Measurements from ENCODE around the gene GPR45. TPM values are rescaled to one million over a fixed set of nuclear protein-coding genes. Genes with fewer than 3 reads are reported as not detected.
A peak's percentile ranks its signal among the peaks of the same experiment; 100 is the strongest.

Gene GPR45
- total RNA-seq, 2 donors from 2014 or later: not detected

- no peaks in the 10 kb centered on the region for H3K9me3 ChIP-seq
- no peak overlapping the region for H3K27ac ChIP-seq
- H3K27me3 ChIP-seq: no peaks in the 10 kb centered on the region
- TF ChIP-seq, protein P1, sequence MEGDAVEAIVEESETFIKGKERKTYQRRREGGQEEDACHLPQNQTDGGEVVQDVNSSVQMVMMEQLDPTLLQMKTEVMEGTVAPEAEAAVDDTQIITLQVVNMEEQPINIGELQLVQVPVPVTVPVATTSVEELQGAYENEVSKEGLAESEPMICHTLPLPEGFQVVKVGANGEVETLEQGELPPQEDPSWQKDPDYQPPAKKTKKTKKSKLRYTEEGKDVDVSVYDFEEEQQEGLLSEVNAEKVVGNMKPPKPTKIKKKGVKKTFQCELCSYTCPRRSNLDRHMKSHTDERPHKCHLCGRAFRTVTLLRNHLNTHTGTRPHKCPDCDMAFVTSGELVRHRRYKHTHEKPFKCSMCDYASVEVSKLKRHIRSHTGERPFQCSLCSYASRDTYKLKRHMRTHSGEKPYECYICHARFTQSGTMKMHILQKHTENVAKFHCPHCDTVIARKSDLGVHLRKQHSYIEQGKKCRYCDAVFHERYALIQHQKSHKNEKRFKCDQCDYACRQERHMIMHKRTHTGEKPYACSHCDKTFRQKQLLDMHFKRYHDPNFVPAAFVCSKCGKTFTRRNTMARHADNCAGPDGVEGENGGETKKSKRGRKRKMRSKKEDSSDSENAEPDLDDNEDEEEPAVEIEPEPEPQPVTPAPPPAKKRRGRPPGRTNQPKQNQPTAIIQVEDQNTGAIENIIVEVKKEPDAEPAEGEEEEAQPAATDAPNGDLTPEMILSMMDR (IDR thresholded peaks at IDR 0.05): no peak
- no peaks in the 10 kb centered on the region for H3K4me1 ChIP-seq
- H3K4me3 ChIP-seq: no peak overlapping the region
- no peaks in the 10 kb centered on the region for H3K36me3 ChIP-seq
- DNase-seq (ENCODE audit: low spot score): no peak
Measured at GRCh38 chr2:105224444-105224843, 17.1 kb upstream of the GPR45 start.

DNA sequence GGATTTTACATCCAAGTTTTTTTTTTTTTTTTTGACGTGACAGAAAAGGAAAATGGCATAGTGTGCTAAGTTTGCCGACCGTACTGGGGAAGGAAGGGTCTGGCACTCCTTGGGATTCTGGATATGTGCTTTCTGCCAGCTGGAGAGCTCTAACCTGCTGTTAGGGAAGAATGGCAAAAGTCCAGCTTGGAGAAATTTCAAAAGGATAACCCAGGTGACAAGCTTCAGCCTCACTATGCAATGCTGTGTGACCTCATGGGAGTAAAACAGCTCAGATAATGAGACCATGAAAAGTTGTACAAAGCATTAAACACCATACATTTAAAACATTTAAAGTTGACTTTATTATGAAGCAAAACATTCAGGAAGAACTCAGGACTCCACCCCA, 10.3 kb upstream of the GPR45 start:
- TF ChIP-seq, protein P1 (IDR thresholded peaks at IDR 0.05): no peak
- no peak overlapping the region for H3K27ac ChIP-seq
- no peak overlapping the region for H3K4me3 ChIP-seq
- H3K36me3 ChIP-seq: no peaks in the 10 kb centered on the region
- H3K4me1 ChIP-seq: no peaks in the 10 kb centered on the region
- no peak for DNase-seq (ENCODE audit: low spot score)
- no peaks in the 10 kb centered on the region for H3K27me3 ChIP-seq
- no peaks in the 10 kb centered on the region for H3K9me3 ChIP-seq

- DNase-seq (ENCODE audit: low spot score): peak; percentile 76
- Histone ChIP-seq H3K36me3 (no peaks in the 10 kb centered on the region), H3K4me1 (no peaks in the 10 kb centered on the region), H3K9me3 (no peaks in the 10 kb centered on the region), H3K27ac (no peak overlapping the region), H3K4me3 (no peak overlapping the region), H3K27me3 (no peaks in the 10 kb centered on the region)
- TF ChIP-seq, protein P1 (IDR thresholded peaks at IDR 0.05): peak; percentile 47 to 84
Measured at GRCh38 chr2:105235388-105236059, 6.0 kb upstream of the GPR45 start.

GRCh38 chr2:105236060-105236424, 5.5 kb upstream of the GPR45 start:
- Histone ChIP-seq H3K4me1 (no peaks in the 10 kb centered on the region), H3K9me3 (no peaks in the 10 kb centered on the region), H3K27ac (no peak overlapping the region), H3K27me3 (no peaks in the 10 kb centered on the region), H3K36me3 (no peaks in the 10 kb centered on the region), H3K4me3 (no peak overlapping the region)
- TF ChIP-seq, protein P1 (IDR thresholded peaks at IDR 0.05): no peak
- DNase-seq (ENCODE audit: low spot score): no peak

GRCh38 chr2:105237045-105237765, 4.3 kb upstream of the GPR45 start:
- Histone ChIP-seq H3K36me3 (no peaks in the 10 kb centered on the region), H3K4me3 (no peak overlapping the region), H3K4me1 (no peaks in the 10 kb centered on the region), H3K27ac (no peak overlapping the region), H3K9me3 (no peaks in the 10 kb centered on the region), H3K27me3 (no peaks in the 10 kb centered on the region)
- TF ChIP-seq, protein P1 (IDR thresholded peaks at IDR 0.05): no peak
- DNase-seq (ENCODE audit: low spot score): no peak
